CD14-positive monocyte (primary cell): Measurements from ENCODE around the gene SRP9. TPM values are rescaled to one million over a fixed set of nuclear protein-coding genes. Genes with fewer than 3 reads are reported as not detected.

Experiments
- DNase-seq, 3 donors: peaks; one replicate each; pipeline ENCODE4 v3.0.0-alpha.2; 2011 to 2022
- H2AFZ ChIP-seq: 2 replicates; pipeline ENCODE4 v1.6.0; 2012; ENCODE audit warnings: mild to moderate bottlenecking, low read depth, low read length, inconsistent platforms; ENCODE audit not compliant: insufficient read depth, poor library complexity, severe bottlenecking
- H3K27ac ChIP-seq, 2 donors: 1 replicate in 1 of 2; 2 replicates in 1 of 2; pipeline ENCODE4 v1.5.1; 2012 to 2013; ENCODE audit warnings: low read length in 2 of 2, control low read depth in 1 of 2, inconsistent platforms in 1 of 2, low read depth in 1 of 2, mild to moderate bottlenecking in 1 of 2
- H3K27me3 ChIP-seq, 2 donors: one replicate each; pipeline versions ENCODE4 v1.6.0 to v1.6.1; 2011 to 2013; ENCODE audit warnings: low read length in 2 of 2; ENCODE audit not compliant: control insufficient read depth in 2 of 2, insufficient read depth in 2 of 2
- H3K36me3 ChIP-seq, 2 donors: replicated peaks in 1 of 2; 1 replicate in 1 of 2; 2 replicates in 1 of 2; pipeline versions ENCODE4 v1.5.1 to v1.6.1; 2012 to 2013; ENCODE audit warnings: low read length in 2 of 2, control low read depth in 1 of 2, inconsistent platforms in 1 of 2, mild to moderate bottlenecking in 1 of 2; ENCODE audit not compliant: insufficient read depth in 2 of 2, control insufficient read depth in 1 of 2
- H3K4me1 ChIP-seq, 2 donors: 1 replicate in 1 of 2; 2 replicates in 1 of 2; pipeline versions ENCODE4 v1.5.1 to v1.6.1; 2012 to 2013; ENCODE audit warnings: low read length in 2 of 2, control low read depth in 1 of 2, inconsistent platforms in 1 of 2, mild to moderate bottlenecking in 1 of 2, moderate library complexity in 1 of 2; ENCODE audit not compliant: insufficient read depth in 2 of 2, control insufficient read depth in 1 of 2
- H3K4me2 ChIP-seq: replicated peaks from 2 replicates; pipeline ENCODE3; 2012; ENCODE audit warnings: low read length, moderate library complexity, mild to moderate bottlenecking; ENCODE audit not compliant: poor library complexity, severe bottlenecking; ENCODE audit errors: extremely low read depth
- H3K4me3 ChIP-seq, 3 experiments: fragments of 200-600 bp in 1 of 3; sonication (generic) in 1 of 3; replicated peaks in 1 of 3; 1 replicate in 2 of 3; 2 replicates in 1 of 3; pipeline ENCODE4 v1.5.1; 2011 to 2013; ENCODE audit warnings: low read length in 3 of 3, mild to moderate bottlenecking in 3 of 3, control low read depth in 2 of 3, low read depth in 2 of 3, inconsistent platforms in 1 of 3, moderate library complexity in 1 of 3
- H3K79me2 ChIP-seq: 2 replicates; pipeline ENCODE4 v1.6.0; 2012; ENCODE audit warnings: mild to moderate bottlenecking, control low read depth, inconsistent platforms, low read length, moderate library complexity; ENCODE audit not compliant: insufficient read depth
- H3K9ac ChIP-seq: 2 replicates; pipeline ENCODE4 v1.6.0; 2017; ENCODE audit warnings: low read length, mild to moderate bottlenecking; ENCODE audit not compliant: insufficient read depth, poor library complexity, severe bottlenecking
- H3K9me3 ChIP-seq, 2 donors: replicated peaks in 1 of 2; 1 replicate in 1 of 2; 2 replicates in 1 of 2; pipeline versions ENCODE4 v1.5.1 to v1.6.1; 2012 to 2013; ENCODE audit warnings: low read length in 2 of 2, control low read depth in 1 of 2; ENCODE audit not compliant: control insufficient read depth in 1 of 2, insufficient read depth in 1 of 2
- H4K20me1 ChIP-seq: 2 replicates; pipeline ENCODE4 v1.6.0; 2012; ENCODE audit warnings: mild to moderate bottlenecking, low read length, control low read depth, moderate library complexity; ENCODE audit not compliant: insufficient read depth
- H3K27ac Mint-ChIP-seq, 7 donors: one replicate each; pipeline ENCODE4 v1.8.0; 2020; ENCODE audit warnings: mild to moderate bottlenecking in 7 of 7, mixed read lengths in 7 of 7, moderate library complexity in 6 of 7, inconsistent platforms in 2 of 7
- H3K27me3 Mint-ChIP-seq, 3 donors: one replicate each; pipeline ENCODE4 v1.8.0; 2021 to 2022; ENCODE audit warnings: low read depth in 3 of 3, mild to moderate bottlenecking in 3 of 3, mixed read lengths in 3 of 3, moderate library complexity in 3 of 3, inconsistent platforms in 1 of 3
- H3K36me3 Mint-ChIP-seq, 2 donors: one replicate each; pipeline ENCODE4 v1.8.0; 2020; ENCODE audit warnings: mixed read lengths in 2 of 2, inconsistent platforms in 1 of 2, mild to moderate bottlenecking in 1 of 2
- H3K4me1 Mint-ChIP-seq: one replicate; pipeline ENCODE4 v1.8.0; 2020; ENCODE audit warnings: mild to moderate bottlenecking, mixed read lengths
- H3K4me3 Mint-ChIP-seq, 2 donors: one replicate each; pipeline ENCODE4 v1.8.0; 2020; ENCODE audit warnings: mild to moderate bottlenecking in 2 of 2, mixed read lengths in 2 of 2, moderate library complexity in 1 of 2
- H3K9me3 Mint-ChIP-seq, 7 donors: one replicate each; pipeline ENCODE4 v1.8.0; 2020 to 2022; ENCODE audit warnings: mixed read lengths in 7 of 7, mild to moderate bottlenecking in 6 of 7, moderate library complexity in 6 of 7, inconsistent platforms in 2 of 7
- WGBS: methylation state at CpG from one replicate; pipeline ENCODE4 v1.1.5; 2013; ENCODE audit warnings: missing lambda C conversion rate; ENCODE audit not compliant: insufficient coverage; 5-methylcytosine and 5-hydroxymethylcytosine counted together
- intact Hi-C, 2 donors: fragments of 100-400 bp; cut with micrococcal nuclease; formaldehyde crosslinking; loops; one replicate each; pipeline versions ENCODE4 v1.15.0 to v1.15.1; 2023
- polyA plus RNA-seq, 3 donors: library from polyadenylated mRNA; depleted of rRNA in 1 of 3; unstranded in 2 of 3; stranded (reverse) in 1 of 3; fragments of 300-500 nt in 2 of 3; fragments of >200 nt in 1 of 3; fragmentation: Illumina TruSeq in 2 of 3; gene quantifications; 1 replicate in 2 of 3; 2 replicates in 1 of 3; pipeline ENCODE4 v1.2.3, GENCODE V29; 2012 to 2021
- TF ChIP-seq, protein P1 (sequence below): fragments of 200-600 bp; IDR thresholded peaks from one replicate; pipeline ENCODE4 v1.8.0; 2022; ENCODE audit warnings: antibody characterized with exemption, mild to moderate bottlenecking

Gene SRP9
- polyA plus RNA-seq, 3 donors = 89.5 to 329 (median 281) TPM

DNA sequence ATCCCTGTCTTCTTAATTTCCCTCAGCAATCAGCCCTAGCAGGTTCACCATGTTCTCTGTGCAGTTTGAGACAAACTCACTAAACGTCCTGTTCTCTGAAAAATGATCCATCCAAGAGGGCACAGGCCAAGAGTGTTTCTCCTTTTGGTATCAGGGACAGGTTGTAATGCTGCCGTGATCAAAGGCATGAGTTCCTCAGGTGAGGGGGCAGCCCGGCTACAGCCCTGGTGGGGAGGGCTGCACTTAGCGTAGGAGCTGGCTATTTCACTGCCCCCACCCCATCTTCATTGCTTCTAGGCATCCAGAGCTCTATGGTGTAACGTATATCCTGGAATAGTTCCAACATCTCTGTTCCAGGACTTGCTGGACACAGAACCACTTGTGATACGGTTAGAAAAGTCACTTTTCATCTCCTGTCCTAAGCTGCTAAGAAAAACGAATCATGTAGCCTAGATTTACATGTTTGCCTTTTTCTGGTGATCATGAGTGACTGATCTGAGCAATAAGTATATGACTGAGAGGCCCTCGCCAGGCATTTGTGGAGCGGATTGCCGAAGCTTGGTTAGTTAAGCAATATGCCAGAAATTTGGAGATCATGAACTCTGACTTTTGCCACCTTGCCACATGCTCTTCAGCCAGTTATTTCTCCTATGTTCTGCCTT, 41.1 kb upstream of the SRP9 start:
- H3K4me3 ChIP-seq = no peak overlapping the region
- 81% methylated on average over 6 of the region's 10 CpGs for WGBS
- intact Hi-C loops = no loop called here
- Mint-ChIP-seq H3K4me1 (peaks cover 8% of the 10 kb centered on the region), H3K9me3 (no peaks in the 10 kb centered on the region), H3K36me3 (no peaks in the 10 kb centered on the region), H3K4me3 (no peak overlapping the region), H3K27ac (no peak overlapping the region), H3K27me3 (peaks cover 2 to 8% (median 3%) of the 10 kb centered on the region in 3 donors)
- H3K36me3 ChIP-seq = no peaks in the 10 kb centered on the region
- H3K79me2 ChIP-seq = no peaks in the 10 kb centered on the region
- no peak overlapping the region for H3K27ac ChIP-seq
- no peak for DNase-seq
- no peaks in the 10 kb centered on the region for H3K9me3 ChIP-seq
- no peaks in the 10 kb centered on the region for H3K27me3 ChIP-seq
- no peak overlapping the region for H2AFZ ChIP-seq
- H3K4me1 ChIP-seq = no peaks in the 10 kb centered on the region
- no peaks in the 10 kb centered on the region for H4K20me1 ChIP-seq
- H3K4me2 ChIP-seq = no peak overlapping the region
- TF ChIP-seq, protein P1, sequence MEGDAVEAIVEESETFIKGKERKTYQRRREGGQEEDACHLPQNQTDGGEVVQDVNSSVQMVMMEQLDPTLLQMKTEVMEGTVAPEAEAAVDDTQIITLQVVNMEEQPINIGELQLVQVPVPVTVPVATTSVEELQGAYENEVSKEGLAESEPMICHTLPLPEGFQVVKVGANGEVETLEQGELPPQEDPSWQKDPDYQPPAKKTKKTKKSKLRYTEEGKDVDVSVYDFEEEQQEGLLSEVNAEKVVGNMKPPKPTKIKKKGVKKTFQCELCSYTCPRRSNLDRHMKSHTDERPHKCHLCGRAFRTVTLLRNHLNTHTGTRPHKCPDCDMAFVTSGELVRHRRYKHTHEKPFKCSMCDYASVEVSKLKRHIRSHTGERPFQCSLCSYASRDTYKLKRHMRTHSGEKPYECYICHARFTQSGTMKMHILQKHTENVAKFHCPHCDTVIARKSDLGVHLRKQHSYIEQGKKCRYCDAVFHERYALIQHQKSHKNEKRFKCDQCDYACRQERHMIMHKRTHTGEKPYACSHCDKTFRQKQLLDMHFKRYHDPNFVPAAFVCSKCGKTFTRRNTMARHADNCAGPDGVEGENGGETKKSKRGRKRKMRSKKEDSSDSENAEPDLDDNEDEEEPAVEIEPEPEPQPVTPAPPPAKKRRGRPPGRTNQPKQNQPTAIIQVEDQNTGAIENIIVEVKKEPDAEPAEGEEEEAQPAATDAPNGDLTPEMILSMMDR = no peak
- no peak overlapping the region for H3K9ac ChIP-seq

DNA sequence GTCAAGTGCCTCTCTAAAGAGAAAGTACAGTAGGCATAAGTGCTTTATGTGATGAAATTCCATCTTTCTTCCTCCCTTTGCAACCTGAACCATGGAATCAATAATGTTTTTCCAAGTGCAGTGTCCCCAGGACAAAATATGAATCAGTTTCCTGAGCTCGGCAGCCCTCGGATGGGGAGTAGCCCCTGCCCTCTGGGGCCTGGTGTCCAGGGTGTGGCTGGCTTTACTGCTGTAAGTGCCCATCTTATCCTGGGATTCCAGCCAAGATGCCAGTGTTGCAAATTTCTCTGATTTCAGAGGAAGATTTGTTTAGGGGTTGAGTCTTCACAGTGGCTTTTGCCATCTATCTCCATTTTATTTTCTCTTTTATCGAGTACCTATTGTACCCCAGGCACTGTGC, 40.5 kb upstream of the SRP9 start:
- no peaks in the 10 kb centered on the region for H3K79me2 ChIP-seq
- no peak overlapping the region for H3K9ac ChIP-seq
- no peaks in the 10 kb centered on the region for H4K20me1 ChIP-seq
- Mint-ChIP-seq H3K4me3 (no peak overlapping the region), H3K9me3 (no peaks in the 10 kb centered on the region), H3K36me3 (no peaks in the 10 kb centered on the region), H3K4me1 (peaks cover 8% of the 10 kb centered on the region), H3K27me3 (peaks cover 0 to 7% (median 3%) of the 10 kb centered on the region in 3 donors), H3K27ac (no peak overlapping the region)
- no peaks in the 10 kb centered on the region for H3K27me3 ChIP-seq
- DNase-seq = no peak
- H3K4me1 ChIP-seq = no peaks in the 10 kb centered on the region
- H3K4me3 ChIP-seq = no peak overlapping the region
- TF ChIP-seq, protein P1 = no peak
- H3K4me2 ChIP-seq = no peak overlapping the region
- intact Hi-C loops = no loop called here
- no peak overlapping the region for H2AFZ ChIP-seq
- no peaks in the 10 kb centered on the region for H3K9me3 ChIP-seq
- no peaks in the 10 kb centered on the region for H3K36me3 ChIP-seq
- 89% methylated on average over 2 of the region's 3 CpGs for WGBS
- no peak overlapping the region for H3K27ac ChIP-seq
